DND-41 (cell line): Measurements from ENCODE around the gene FGF14.

Experiments
- ATAC-seq: fragments of 200-7000 bp; cut with Tn5 transposase; 3 replicates; pipeline ENCODE4 v1.9.1; 2021; ENCODE audit warnings: low read depth; ENCODE audit not compliant: insufficient read depth
- DNase-seq: peaks from one replicate; pipeline ENCODE4 v3.0.0-alpha.2; 2020
- H2AFZ ChIP-seq: 2 replicates; pipeline ENCODE4 v1.6.0; 2012; ENCODE audit warnings: low read depth, low read length
- H3K27ac ChIP-seq: 2 replicates; pipeline ENCODE4 v1.5.1; 2012; ENCODE audit warnings: low read length, inconsistent platforms
- H3K27me3 ChIP-seq: fragments of 200-600 bp; sonication (generic); 2 replicates; pipeline ENCODE4 v1.6.0; 2012; ENCODE audit warnings: low read length, mild to moderate bottlenecking, inconsistent platforms; ENCODE audit not compliant: insufficient read depth, poor library complexity
- H3K36me3 ChIP-seq: 2 replicates; pipeline ENCODE4 v1.5.1; 2012; ENCODE audit warnings: low read length, inconsistent platforms; ENCODE audit not compliant: insufficient read depth
- H3K4me1 ChIP-seq: 2 replicates; pipeline ENCODE4 v1.5.1; 2012; ENCODE audit warnings: mild to moderate bottlenecking, low read length; ENCODE audit not compliant: insufficient read depth
- H3K4me2 ChIP-seq: 2 replicates; pipeline ENCODE4 v1.6.0; 2012; ENCODE audit warnings: mild to moderate bottlenecking, moderate library complexity, low read length, inconsistent platforms; ENCODE audit not compliant: insufficient read depth
- H3K4me3 ChIP-seq, 2 experiments: fragments of 200-600 bp in 1 of 2; shearing (Covaris generic) in 1 of 2; 2 replicates each; pipeline ENCODE4 v1.5.1; 2012 to 2016; ENCODE audit warnings: inconsistent platforms in 2 of 2, low read length in 2 of 2, mild to moderate bottlenecking in 2 of 2, low read depth in 1 of 2, moderate library complexity in 1 of 2
- H3K79me2 ChIP-seq: 2 replicates; pipeline ENCODE4 v1.6.0; 2012; ENCODE audit warnings: low read length, inconsistent platforms; ENCODE audit not compliant: insufficient read depth
- H3K9ac ChIP-seq: 2 replicates; pipeline ENCODE4 v1.6.0; 2012; ENCODE audit warnings: low read depth, mild to moderate bottlenecking, inconsistent platforms, low read length, moderate library complexity
- H3K9me3 ChIP-seq: 2 replicates; pipeline ENCODE4 v1.5.1; 2012; ENCODE audit warnings: low read length, moderate library complexity, mild to moderate bottlenecking, inconsistent platforms; ENCODE audit not compliant: insufficient read depth, severe bottlenecking
- H4K20me1 ChIP-seq: 2 replicates; pipeline ENCODE4 v1.6.0; 2012; ENCODE audit warnings: low read length; ENCODE audit not compliant: insufficient read depth
- CTCF ChIP-seq: IDR thresholded peaks from 2 replicates; pipeline ENCODE4 v1.5.1; 2012; ENCODE audit warnings: borderline replicate concordance, low read length, moderate library complexity, mild to moderate bottlenecking; ENCODE audit not compliant: poor library complexity, severe bottlenecking; ENCODE audit errors: extremely low read depth
- EZH2 ChIP-seq: IDR thresholded peaks from 3 replicates; pipeline ENCODE4 v1.6.1; 2012; ENCODE audit warnings: borderline replicate concordance, low read depth, mild to moderate bottlenecking, moderate library complexity, low read length, inconsistent platforms; ENCODE audit not compliant: severe bottlenecking

FGF14 gene

GRCh38 chr13:101837288-101837687 lies 564.6 kb downstream of the FGF14 start:
- Histone ChIP-seq H3K4me2 (no peak overlapping the region), H3K9ac (no peak overlapping the region), H2AFZ (no peak overlapping the region), H3K4me1 (no peaks in the 10 kb centered on the region), H3K36me3 (no peaks in the 10 kb centered on the region), H3K79me2 (no peaks in the 10 kb centered on the region), H4K20me1 (no peaks in the 10 kb centered on the region), H3K27me3 (peaks cover 4% of the 10 kb centered on the region), H3K9me3 (no peaks in the 10 kb centered on the region), H3K27ac (no peak overlapping the region), H3K4me3 (no peak overlapping the region)
- ATAC-seq (no peak), DNase-seq (no peak)
- TF ChIP-seq CTCF (no peak), EZH2 (no peak)

- Histone ChIP-seq H3K9me3 (no peaks in the 10 kb centered on the region), H3K9ac (no peak overlapping the region), H3K4me1 (no peaks in the 10 kb centered on the region), H3K79me2 (no peaks in the 10 kb centered on the region), H3K27me3 (peaks cover 4% of the 10 kb centered on the region), H4K20me1 (no peaks in the 10 kb centered on the region), H3K4me3 (no peak overlapping the region), H3K4me2 (no peak overlapping the region), H2AFZ (no peak overlapping the region), H3K27ac (no peak overlapping the region), H3K36me3 (no peaks in the 10 kb centered on the region)
- ATAC-seq (no peak), DNase-seq (no peak)
- no peak for TF ChIP-seq CTCF
- TF ChIP-seq EZH2, result no peak
These were observed 565.9 kb downstream of the FGF14 start for GRCh38 chr13:101835920-101836319.

GRCh38 chr13:101833671-101834070 lies 568.2 kb downstream of the FGF14 start:
- no peak overlapping the region for H3K4me2 ChIP-seq
- no peak overlapping the region for H3K4me3 ChIP-seq
- no peaks in the 10 kb centered on the region for H3K79me2 ChIP-seq
- ATAC-seq (no peak), DNase-seq (no peak)
- TF ChIP-seq EZH2 (no peak), CTCF (no peak)
- no peaks in the 10 kb centered on the region for H3K36me3 ChIP-seq
- peaks cover 7% of the 10 kb centered on the region for H3K27me3 ChIP-seq
- no peak overlapping the region for H3K27ac ChIP-seq
- no peaks in the 10 kb centered on the region for H3K4me1 ChIP-seq
- no peak overlapping the region for H3K9ac ChIP-seq
- no peak overlapping the region for H2AFZ ChIP-seq
- H4K20me1 ChIP-seq, result no peaks in the 10 kb centered on the region
- H3K9me3 ChIP-seq, result no peaks in the 10 kb centered on the region

DNA sequence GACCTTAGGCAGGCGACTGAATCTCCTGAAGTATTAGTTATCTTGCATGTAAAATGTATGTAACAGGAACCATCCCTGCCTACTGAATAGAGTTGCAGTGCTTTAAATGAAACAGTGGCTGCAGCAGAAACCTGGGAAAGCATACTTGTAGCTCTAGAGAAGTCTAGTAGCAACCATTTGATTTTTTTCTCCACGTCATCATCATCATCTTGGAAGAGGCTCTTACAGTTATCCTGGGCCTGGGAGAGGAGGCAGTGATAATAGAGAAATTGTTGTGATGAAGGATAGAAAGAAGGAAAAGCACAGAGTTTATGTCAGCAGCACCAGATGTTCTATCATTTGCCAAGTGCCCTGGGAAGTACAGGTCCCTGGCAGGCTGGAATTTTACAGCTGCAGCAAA lies 571.8 kb downstream of the FGF14 start:
- H3K4me1 ChIP-seq, result no peaks in the 10 kb centered on the region
- no peak for TF ChIP-seq EZH2
- H3K9me3 ChIP-seq, result no peaks in the 10 kb centered on the region
- no peak overlapping the region for H3K4me3 ChIP-seq
- no peak overlapping the region for H3K27ac ChIP-seq
- no peaks in the 10 kb centered on the region for H3K36me3 ChIP-seq
- DNase-seq, result no peak
- peaks cover 3% of the 10 kb centered on the region for H3K27me3 ChIP-seq
- no peak overlapping the region for H3K4me2 ChIP-seq
- H3K79me2 ChIP-seq, result no peaks in the 10 kb centered on the region
- H3K9ac ChIP-seq, result no peak overlapping the region
- no peak overlapping the region for H2AFZ ChIP-seq
- no peak for ATAC-seq
- H4K20me1 ChIP-seq, result no peaks in the 10 kb centered on the region
